HUES64 (cell line): Measurements from ENCODE around the gene EDC4.

Experiments used
- H3K27ac ChIP-seq: 2 replicates; pipeline ENCODE4 v1.7.0; 2013; ENCODE audit warnings: low read depth, low read length, inconsistent platforms
- H3K27me3 ChIP-seq: 2 replicates; pipeline ENCODE4 v1.6.1; 2013; ENCODE audit warnings: mild to moderate bottlenecking, low read length; ENCODE audit not compliant: insufficient read depth
- H3K36me3 ChIP-seq: 2 replicates; pipeline ENCODE4 v1.6.1; 2013; ENCODE audit warnings: mild to moderate bottlenecking, low read length; ENCODE audit not compliant: insufficient read depth
- H3K4me1 ChIP-seq: 2 replicates; pipeline ENCODE4 v1.6.1; 2013; ENCODE audit warnings: mild to moderate bottlenecking, low read length, moderate library complexity; ENCODE audit not compliant: insufficient read depth
- H3K4me3 ChIP-seq: 2 replicates; pipeline ENCODE4 v1.5.1; 2013; ENCODE audit warnings: mild to moderate bottlenecking, low read length, moderate library complexity
- H3K9ac ChIP-seq: 2 replicates; pipeline ENCODE4 v1.6.1; 2013; ENCODE audit warnings: mild to moderate bottlenecking, low read depth, low read length
- H3K9me3 ChIP-seq: 2 replicates; pipeline ENCODE4 v1.6.1; 2013; ENCODE audit warnings: low read depth, low read length; ENCODE audit not compliant: insufficient read depth
- WGBS: fragments of 150-250, 120-280 bp; methylation state at CpG from one replicate; pipeline ENCODE4 v1.1.7; 2013; ENCODE audit warnings: missing lambda C conversion rate; 5-methylcytosine and 5-hydroxymethylcytosine counted together

Gene EDC4

GRCh38 chr16:67841816-67842508 lies 30.9 kb upstream of the EDC4 start, which contains the start of gene THAP11:
Gene THAP11 (plus strand): TSS chr16:67842320. CDS start chr16:67842555, 235 bp downstream.
- H3K27me3 ChIP-seq = no peaks in the 10 kb centered on the region
- WGBS = under 1% methylated on average over 83 of the region's 83 CpGs
- peaks cover 34% of the 10 kb centered on the region for H3K4me1 ChIP-seq
- peak within 1 kb of the TSS; percentile 91 for H3K27ac ChIP-seq
- H3K36me3 ChIP-seq = 0 out of 2 replicates have a peak, but pooled peaks cover 5% of the 10 kb centered on the region
- H3K9me3 ChIP-seq = no peaks in the 10 kb centered on the region
- H3K9ac ChIP-seq = peak within 1 kb of the TSS; percentile 90
- H3K4me3 ChIP-seq = peak within 1 kb of the TSS; percentile 94

DNA sequence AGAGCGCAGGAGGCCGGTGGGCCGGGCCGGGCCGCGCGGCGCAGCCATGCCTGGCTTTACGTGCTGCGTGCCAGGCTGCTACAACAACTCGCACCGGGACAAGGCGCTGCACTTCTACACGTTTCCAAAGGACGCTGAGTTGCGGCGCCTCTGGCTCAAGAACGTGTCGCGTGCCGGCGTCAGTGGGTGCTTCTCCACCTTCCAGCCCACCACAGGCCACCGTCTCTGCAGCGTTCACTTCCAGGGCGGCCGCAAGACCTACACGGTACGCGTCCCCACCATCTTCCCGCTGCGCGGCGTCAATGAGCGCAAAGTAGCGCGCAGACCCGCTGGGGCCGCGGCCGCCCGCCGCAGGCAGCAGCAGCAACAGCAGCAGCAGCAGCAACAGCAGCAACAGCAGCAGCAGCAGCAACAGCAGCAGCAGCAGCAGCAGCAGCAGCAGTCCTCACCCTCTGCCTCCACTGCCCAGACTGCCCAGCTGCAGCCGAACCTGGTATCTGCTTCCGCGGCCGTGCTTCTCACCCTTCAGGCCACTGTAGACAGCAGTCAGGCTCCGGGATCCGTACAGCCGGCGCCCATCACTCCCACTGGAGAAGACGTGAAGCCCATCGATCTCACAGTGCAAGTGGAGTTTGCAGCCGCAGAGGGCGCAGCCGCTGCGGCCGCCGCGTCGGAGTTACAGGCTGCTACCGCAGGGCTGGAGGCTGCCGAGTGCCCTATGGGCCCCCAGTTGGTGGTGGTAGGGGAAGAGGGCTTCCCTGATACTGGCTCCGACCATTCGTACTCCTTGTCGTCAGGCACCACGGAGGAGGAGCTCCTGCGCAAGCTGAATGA lies 30.1 kb upstream of the EDC4 start:
- Histone ChIP-seq H3K4me3 (peak overlapping the region; percentile 94), H3K27ac (peak overlapping the region; percentile 91), H3K9ac (peak overlapping the region; percentile 90), H3K9me3 (no peaks in the 10 kb centered on the region), H3K4me1 (peaks cover 34% of the 10 kb centered on the region), H3K36me3 (0 out of 2 replicates have a peak, but pooled peaks cover 5% of the 10 kb centered on the region), H3K27me3 (no peaks in the 10 kb centered on the region)
- WGBS = under 1% methylated on average over 67 of the region's 67 CpGs

- no peaks in the 10 kb centered on the region for H3K27me3 ChIP-seq
- H3K9ac ChIP-seq = peak overlapping the region; percentile 90
- no peak overlapping the region for H3K27ac ChIP-seq
- 0 out of 2 replicates have a peak, but pooled peaks cover 5% of the 10 kb centered on the region for H3K36me3 ChIP-seq
- peak overlapping the region; percentile 94 for H3K4me3 ChIP-seq
- H3K4me1 ChIP-seq = peaks cover 34% of the 10 kb centered on the region
- H3K9me3 ChIP-seq = no peaks in the 10 kb centered on the region
- WGBS = 28% methylated on average over 11 of the region's 11 CpGs
Measured at GRCh38 chr16:67843343-67843765, 29.5 kb upstream of the EDC4 start.

GRCh38 chr16:67844497-67844896 lies 28.4 kb upstream of the EDC4 start:
- H3K27me3 ChIP-seq = no peaks in the 10 kb centered on the region
- no peak overlapping the region for H3K27ac ChIP-seq
- WGBS = 77% methylated on average over 4 of the region's 4 CpGs
- peak overlapping the region; percentile 94 for H3K4me3 ChIP-seq
- peaks cover 9% of the 10 kb centered on the region; the same call in 1 of the 2 replicates for H3K36me3 ChIP-seq
- no peak overlapping the region for H3K9ac ChIP-seq
- peaks cover 34% of the 10 kb centered on the region for H3K4me1 ChIP-seq
- H3K9me3 ChIP-seq = no peaks in the 10 kb centered on the region

DNA sequence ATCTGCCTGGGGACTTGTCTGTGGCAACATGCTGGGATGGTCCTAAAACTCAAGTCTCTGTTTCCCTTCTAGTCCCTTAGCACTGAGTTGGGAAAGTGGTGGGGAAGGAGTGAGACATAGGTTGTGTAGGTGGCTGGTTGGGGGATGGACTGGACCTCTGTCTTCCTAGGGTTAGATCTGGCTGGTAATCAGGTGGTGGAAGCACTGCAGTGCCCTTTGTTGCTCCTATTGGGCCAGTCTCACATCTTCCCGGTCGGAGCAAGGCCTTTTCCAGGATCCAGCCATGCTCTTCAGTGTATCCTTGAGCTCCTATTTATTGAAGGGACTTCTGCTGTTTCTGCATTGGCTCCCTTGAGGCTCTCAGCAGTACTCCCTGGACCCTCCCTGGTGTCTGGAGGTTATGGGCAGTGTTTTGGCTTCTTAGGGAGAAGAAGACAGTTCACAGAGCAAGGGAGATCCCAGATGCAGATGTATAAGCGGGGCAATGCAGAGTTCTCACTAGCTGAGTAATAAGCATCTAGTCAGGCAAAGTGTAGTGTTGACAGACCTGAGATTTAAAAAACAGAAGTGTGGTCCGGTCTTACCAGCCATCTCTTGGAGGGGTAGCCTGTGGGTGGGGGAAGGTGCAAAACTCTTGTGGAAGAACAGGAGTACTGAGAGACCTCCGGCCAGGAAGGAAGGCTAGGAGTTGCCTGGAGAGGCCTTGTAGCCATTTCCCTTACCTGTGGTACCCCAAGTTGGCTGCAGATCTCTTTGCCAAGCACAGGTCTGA lies 27.4 kb upstream of the EDC4 start:
- H3K9ac ChIP-seq = peak overlapping the region; percentile 72
- H3K27ac ChIP-seq = peak overlapping the region; percentile 90
- H3K27me3 ChIP-seq = no peaks in the 10 kb centered on the region
- peaks cover 34% of the 10 kb centered on the region for H3K4me1 ChIP-seq
- peaks cover 13% of the 10 kb centered on the region; the same call in 1 of the 2 replicates for H3K36me3 ChIP-seq
- 81% methylated on average over 5 of the region's 5 CpGs for WGBS
- peak overlapping the region; percentile 92 for H3K4me3 ChIP-seq
- no peaks in the 10 kb centered on the region for H3K9me3 ChIP-seq

GRCh38 chr16:67846063-67846319 lies 26.9 kb upstream of the EDC4 start:
- Histone ChIP-seq H3K9me3 (no peaks in the 10 kb centered on the region), H3K9ac (peak overlapping the region; percentile 72), H3K4me1 (peaks cover 34% of the 10 kb centered on the region), H3K27ac (peak overlapping the region; percentile 90), H3K27me3 (no peaks in the 10 kb centered on the region), H3K4me3 (peak overlapping the region; percentile 92), H3K36me3 (peaks cover 13% of the 10 kb centered on the region; the same call in 1 of the 2 replicates)
- 39% methylated on average over 2 of the region's 2 CpGs for WGBS

DNA sequence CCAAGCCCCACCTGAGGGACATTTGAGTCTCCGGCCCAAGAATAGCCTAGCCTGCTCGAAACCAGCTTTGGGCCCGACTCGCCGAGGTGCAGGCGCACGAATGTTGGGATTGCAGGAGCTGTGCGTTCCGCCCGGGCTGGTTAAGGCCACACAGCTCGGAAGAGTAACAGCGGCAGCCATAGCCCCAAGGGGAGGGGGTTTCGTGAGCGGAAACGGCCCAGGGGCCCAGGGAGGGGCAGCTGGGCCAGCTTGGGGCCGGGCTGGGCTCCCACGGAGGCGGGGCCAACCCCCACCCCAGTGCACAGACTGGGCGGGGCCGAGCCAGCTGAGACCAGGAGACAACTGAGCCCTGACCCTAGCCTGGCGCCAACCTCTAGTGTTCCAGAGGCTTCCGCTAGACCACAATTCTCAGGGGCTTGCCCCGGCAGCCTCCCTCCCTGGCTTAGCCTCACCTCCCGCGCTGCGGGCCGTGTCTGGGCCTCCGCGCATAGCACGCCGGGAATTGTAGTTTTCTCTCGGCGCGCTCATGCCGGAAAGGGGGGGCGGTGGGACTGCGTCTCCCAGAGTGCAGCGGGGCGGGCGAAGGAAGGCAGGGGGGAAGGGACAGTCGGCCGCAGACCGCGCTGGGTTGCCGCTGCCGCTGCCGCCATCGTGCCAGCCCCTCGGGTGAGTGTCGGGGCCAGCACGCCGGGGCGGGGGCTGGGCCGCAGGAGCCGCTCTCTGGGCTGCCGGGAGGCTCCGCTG lies 26.4 kb upstream of the EDC4 start, which contains the start of gene NUTF2:
Gene NUTF2, plus strand, starts transcription at position 614 of the 744 bp plus-strand sequence. CDS start 18,198 bp downstream, outside the sequence.
- Histone ChIP-seq H3K4me3 (peak within 1 kb of the TSS; percentile 92), H3K9ac (peak within 1 kb of the TSS; percentile 93), H3K36me3 (peaks cover 13% of the 10 kb centered on the region; the same call in 1 of the 2 replicates), H3K27ac (peak within 1 kb of the TSS; percentile 90), H3K4me1 (peaks cover 29% of the 10 kb centered on the region), H3K27me3 (no peaks in the 10 kb centered on the region), H3K9me3 (no peaks in the 10 kb centered on the region)
- under 1% methylated on average over 57 of the region's 57 CpGs for whole genome bisulfite sequencing

DNA sequence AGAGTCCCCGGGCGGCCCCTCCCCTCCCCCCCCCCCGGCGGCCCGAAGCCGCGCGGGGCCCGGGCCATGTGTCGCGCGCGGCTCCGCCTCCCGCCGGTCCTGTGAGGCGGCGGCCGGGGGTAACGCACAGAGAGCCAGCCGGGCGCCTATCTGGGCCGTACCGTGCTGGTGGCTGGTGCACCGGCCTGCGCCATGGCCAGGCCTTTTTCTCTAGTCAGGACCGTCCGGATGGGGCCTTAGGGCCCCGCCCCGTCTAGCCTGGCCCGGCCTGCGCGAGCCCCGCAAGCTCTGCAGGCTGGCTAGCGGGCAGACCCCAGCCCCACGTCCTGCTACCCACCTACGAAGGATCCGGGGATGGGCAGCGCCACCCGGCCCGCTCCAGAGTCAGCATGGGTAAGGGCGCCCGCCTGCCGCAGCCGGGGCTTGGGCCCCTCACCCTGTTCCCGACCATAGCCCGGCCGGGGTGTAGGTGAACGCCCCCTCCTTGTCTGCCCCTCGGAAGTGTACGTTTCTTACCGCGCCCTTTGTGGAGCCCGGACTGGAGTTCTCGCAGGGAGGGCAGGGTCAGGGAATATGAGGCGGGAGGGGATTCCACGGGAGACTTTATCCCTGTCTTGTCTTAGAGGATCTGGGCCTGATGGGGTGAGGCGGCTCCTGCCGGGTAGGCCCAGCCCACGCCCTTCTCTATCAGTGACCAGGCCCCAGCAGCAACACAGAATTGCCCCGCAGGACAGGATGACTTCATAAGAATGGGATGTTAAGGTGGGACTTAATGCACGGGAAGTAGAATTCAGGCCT lies 25.6 kb upstream of the EDC4 start, which contains the start of gene CENPT:
Gene CENPT, minus strand, starts transcription at position 630 of the 798 bp plus-strand sequence. CDS start 13,834 bp downstream, outside the sequence.
- under 1% methylated on average over 62 of the region's 62 CpGs for WGBS
- peak within 1 kb of the TSS; percentile 90 for H3K27ac ChIP-seq
- peaks cover 28% of the 10 kb centered on the region for H3K4me1 ChIP-seq
- H3K36me3 ChIP-seq = peaks cover 13% of the 10 kb centered on the region; the same call in 1 of the 2 replicates
- H3K9ac ChIP-seq = peak within 1 kb of the TSS; percentile 93
- H3K4me3 ChIP-seq = peak within 1 kb of the TSS; percentile 92
- H3K27me3 ChIP-seq = no peaks in the 10 kb centered on the region
- H3K9me3 ChIP-seq = no peaks in the 10 kb centered on the region

DNA sequence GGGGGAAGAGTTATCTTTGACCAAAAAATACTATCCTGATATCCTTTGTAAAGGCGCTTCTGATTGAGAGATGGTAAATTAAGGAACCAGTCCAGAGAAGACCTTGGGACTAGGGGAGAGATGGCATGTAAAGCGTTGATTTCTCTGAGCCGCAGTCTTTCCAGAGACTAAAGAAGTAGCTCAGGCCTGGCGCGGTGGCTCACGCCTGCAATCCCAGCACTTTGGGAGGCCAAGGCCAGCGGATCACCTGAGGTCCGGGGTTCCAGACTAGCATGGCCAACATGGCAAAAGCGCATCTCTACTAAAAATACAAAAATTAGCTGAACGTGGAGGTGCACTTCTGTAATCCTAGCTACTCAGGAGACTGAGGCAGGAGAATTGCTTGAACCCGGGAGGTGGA lies 24.7 kb upstream of the EDC4 start:
- Histone ChIP-seq H3K4me3 (peak overlapping the region; percentile 92), H3K27ac (peak overlapping the region; percentile 90), H3K9me3 (no peaks in the 10 kb centered on the region), H3K9ac (peak overlapping the region; percentile 93), H3K36me3 (peaks cover 13% of the 10 kb centered on the region; the same call in 1 of the 2 replicates), H3K27me3 (no peaks in the 10 kb centered on the region), H3K4me1 (peaks cover 28% of the 10 kb centered on the region)
- WGBS = 95% methylated on average over 11 of the region's 11 CpGs
